Measurements from ENCODE around the gene TOR1AIP1. TPM values are rescaled to one million over a fixed set of nuclear protein-coding genes. Genes with fewer than 3 reads are reported as not detected.

Gene TOR1AIP1
- total and polyA plus RNA-seq, 4 donors, result 20.4 to 94.7 (median 32.8) TPM

- no peak overlapping the region for H3K4me3 ChIP-seq
- peaks cover 0 to 21% (median 0%) of the 10 kb centered on the region in 5 donors for H3K4me1 ChIP-seq (ENCODE audit: control insufficient read depth in 5 of 5, insufficient read depth in 5 of 5, low read length in 5 of 5)
- DNase-seq, result no peak
- H3K9me3 ChIP-seq (ENCODE audit: control insufficient read depth in 4 of 4, insufficient read depth in 3 of 4, low read length in 3 of 4), result peaks cover 0 to 2% (median 0%) of the 10 kb centered on the region in 4 donors
- no peaks in the 10 kb centered on the region for H3K27me3 ChIP-seq (ENCODE audit: control insufficient read depth in 3 of 3, insufficient read depth in 3 of 3, low read length in 2 of 3)
- 96% methylated on average over 6 of the region's 6 CpGs for WGBS, 2 donors
- no peak for ATAC-seq (ENCODE audit: insufficient read depth, low FRiP score)
- TF ChIP-seq CTCF (IDR thresholded peaks at IDR 0.05; ENCODE audit: control extremely low read depth, extremely low read depth), result no peak
- H3K27ac ChIP-seq (ENCODE audit: low read depth in 1 of 2, low read length in 1 of 2), result no peak overlapping the region
- peaks cover 0 to 4% (median 0%) of the 10 kb centered on the region in 4 donors for H3K36me3 ChIP-seq (ENCODE audit: control insufficient read depth in 4 of 4, insufficient read depth in 4 of 4, low read length in 4 of 4)
- no peak overlapping the region for H3K9ac ChIP-seq (ENCODE audit: insufficient read depth in 1 of 2, low read length in 2 of 2)
Observed at GRCh38 chr1:179968284-179968993, 86.4 kb downstream of the TOR1AIP1 start.

- ATAC-seq (ENCODE audit: insufficient read depth, low FRiP score) (no peak), DNase-seq (no peak)
- no peak overlapping the region for H3K9ac ChIP-seq (ENCODE audit: insufficient read depth in 1 of 2, low read length in 2 of 2)
- H3K27me3 ChIP-seq (ENCODE audit: control insufficient read depth in 3 of 3, insufficient read depth in 3 of 3, low read length in 2 of 3), result no peaks in the 10 kb centered on the region
- no peak for TF ChIP-seq CTCF (IDR thresholded peaks at IDR 0.05; ENCODE audit: control extremely low read depth, extremely low read depth)
- peaks cover 0 to 21% (median 0%) of the 10 kb centered on the region in 5 donors for H3K4me1 ChIP-seq (ENCODE audit: control insufficient read depth in 5 of 5, insufficient read depth in 5 of 5, low read length in 5 of 5)
- 64 to 70% methylated on average over 8 of the region's 8 CpGs for WGBS, 2 donors
- peaks cover 0 to 2% (median 0%) of the 10 kb centered on the region in 4 donors for H3K9me3 ChIP-seq (ENCODE audit: control insufficient read depth in 4 of 4, insufficient read depth in 3 of 4, low read length in 3 of 4)
- H3K27ac ChIP-seq (ENCODE audit: low read depth in 1 of 2, low read length in 1 of 2), result peak overlapping the region; percentile 39 to 70
- H3K4me3 ChIP-seq, result no peak overlapping the region
- H3K36me3 ChIP-seq (ENCODE audit: control insufficient read depth in 4 of 4, insufficient read depth in 4 of 4, low read length in 4 of 4), result peaks cover 0 to 4% (median 0%) of the 10 kb centered on the region in 4 donors
Observed at GRCh38 chr1:179968994-179969919, 87.2 kb downstream of the TOR1AIP1 start.

Other genes starting within 250 kb of the TOR1AIP1 start
- under 1 TPM in 1 of 2 donors, not detected in 1; 0.09 TPM for gene FAM163A, start 139.0 kb upstream of the TOR1AIP1 start, total RNA-seq
- gene FAM163A, start 139.0 kb upstream of the TOR1AIP1 start, polyA plus RNA-seq, result not detected
- 100 to 1,000 TPM in 1 of 2 donors, 10 to 100 TPM in 1; 82.5 to 118 TPM for gene TOR1AIP2, start 4.5 kb upstream of the TOR1AIP1 start, total RNA-seq
- 10 to 100 TPM; 10.1 to 20.6 TPM for gene TOR1AIP2, start 4.5 kb upstream of the TOR1AIP1 start, polyA plus RNA-seq
- 10 to 100 TPM; 35.3 to 89.8 TPM for gene CEP350, start 72.5 kb downstream of the TOR1AIP1 start, total RNA-seq
- gene CEP350, start 72.5 kb downstream of the TOR1AIP1 start, polyA plus RNA-seq, result 10 to 100 TPM in 1 of 2 donors, 1 to 10 TPM in 1; 4.3 to 10.7 TPM

All from lung (tissue), 12 donors.